ENCODE data around the gene SYNJ2.
A peak's percentile ranks its signal among the peaks of the same experiment; 100 is the strongest.

DNA sequence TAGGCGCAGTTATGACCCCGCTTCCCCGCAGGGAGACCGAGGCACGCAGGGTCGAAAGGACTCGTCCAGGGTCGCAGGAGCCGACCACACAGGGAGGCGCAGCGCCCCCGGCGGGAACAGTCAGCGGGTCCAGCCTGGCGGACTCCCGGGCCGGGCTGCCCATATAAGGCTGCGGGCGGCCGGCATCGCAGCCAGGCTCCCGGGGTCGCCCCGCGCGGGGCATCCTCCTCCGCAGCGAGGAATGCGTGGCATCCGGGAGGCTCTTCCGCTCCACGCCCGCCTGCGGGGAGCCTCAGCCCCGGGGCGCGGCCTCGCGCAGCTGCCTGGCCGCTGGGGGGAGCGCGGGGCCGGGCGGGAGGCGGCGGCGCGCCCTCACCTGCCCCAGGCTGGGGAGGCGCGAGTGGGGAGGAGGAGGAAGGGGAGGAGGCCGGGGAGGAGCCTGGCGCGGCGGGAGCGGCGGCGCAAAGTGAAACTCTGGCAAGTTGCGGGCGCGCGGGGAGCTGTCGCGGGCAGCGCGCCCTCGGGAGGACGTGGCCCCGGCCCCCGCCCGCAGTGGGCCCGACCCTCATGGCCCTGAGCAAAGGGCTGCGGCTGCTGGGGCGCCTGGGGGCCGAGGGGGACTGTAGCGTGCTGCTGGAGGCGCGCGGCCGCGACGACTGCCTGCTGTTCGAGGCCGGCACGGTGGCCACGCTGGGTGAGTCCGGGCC lies at the start of gene SYNJ2:
- TF ChIP-seq POLR2A (IDR thresholded peaks at IDR 0.05) = no peak
- peak in 2 of 3 experiments; percentile 37 to 44 for TF ChIP-seq CTCF (IDR thresholded peaks at IDR 0.05)
